Glutamatergic neuron (in vitro differentiated cells): Measurements from ENCODE around the gene IL4R. TPM values are rescaled to one million over a fixed set of nuclear protein-coding genes. Genes with fewer than 3 reads are reported as not detected.

Experiments used
- DNase-seq: peaks from one replicate; pipeline ENCODE4 v3.0.0; 2022
- H3K27ac Mint-ChIP-seq: one replicate; pipeline ENCODE4 v1.8.0; 2020; ENCODE audit warnings: mild to moderate bottlenecking, mixed read lengths, inconsistent platforms; ENCODE audit not compliant: unreplicated experiment
- H3K27me3 Mint-ChIP-seq: one replicate; pipeline ENCODE4 v1.8.0; 2020; ENCODE audit warnings: mild to moderate bottlenecking, moderate library complexity, mixed read lengths, inconsistent platforms; ENCODE audit not compliant: unreplicated experiment
- H3K36me3 Mint-ChIP-seq: one replicate; pipeline ENCODE4 v1.8.0; 2020; ENCODE audit warnings: mild to moderate bottlenecking, mixed read lengths, inconsistent platforms; ENCODE audit not compliant: unreplicated experiment
- H3K4me1 Mint-ChIP-seq: one replicate; pipeline ENCODE4 v1.8.0; 2020; ENCODE audit warnings: mild to moderate bottlenecking, low read depth, mixed read lengths, inconsistent platforms; ENCODE audit not compliant: unreplicated experiment
- H3K4me3 Mint-ChIP-seq: one replicate; pipeline ENCODE4 v1.8.0; 2020; ENCODE audit warnings: mild to moderate bottlenecking, mixed read lengths, inconsistent platforms; ENCODE audit not compliant: unreplicated experiment
- H3K9me3 Mint-ChIP-seq: one replicate; pipeline ENCODE4 v1.8.0; 2020; ENCODE audit warnings: mild to moderate bottlenecking, moderate library complexity, mixed read lengths, inconsistent platforms; ENCODE audit not compliant: unreplicated experiment
- CTCF ChIP-seq: fragments of 200-600 bp; sonication (generic); IDR thresholded peaks from one replicate; pipeline ENCODE4 v1.5.0; 2021; ENCODE audit not compliant: partially characterized antibody, unreplicated experiment
- total RNA-seq: library from RNA; stranded (reverse); fragmentation: NEBNext Ultra II Directional; extraction: Animal tissue kit (Norgen Biotek cat#: 25700); gene quantifications from one replicate; pipeline ENCODE4 v1.2.1, GENCODE V29; 2021; ENCODE audit not compliant: unreplicated experiment

The IL4R gene
- total RNA-seq, 1 donor from 2014 or later = 10.8 TPM

GRCh38 chr16:27317738-27318391 lies 4.1 kb downstream of the IL4R start:
- Mint-ChIP-seq H3K27ac (no peak overlapping the region), H3K4me1 (no peaks in the 10 kb centered on the region), H3K9me3 (peaks cover 4% of the 10 kb centered on the region), H3K36me3 (no peaks in the 10 kb centered on the region), H3K4me3 (no peak overlapping the region), H3K27me3 (peaks cover 2% of the 10 kb centered on the region)
- no peak for TF ChIP-seq CTCF
- DNase-seq = no peak

GRCh38 chr16:27318392-27319256 lies 4.8 kb downstream of the IL4R start:
- H3K36me3 Mint-ChIP-seq = no peaks in the 10 kb centered on the region
- H3K27ac Mint-ChIP-seq = no peak overlapping the region
- no peak for TF ChIP-seq CTCF
- H3K9me3 Mint-ChIP-seq = peaks cover 4% of the 10 kb centered on the region
- no peak overlapping the region for H3K4me3 Mint-ChIP-seq
- no peak for DNase-seq
- no peaks in the 10 kb centered on the region for H3K4me1 Mint-ChIP-seq
- no peaks in the 10 kb centered on the region for H3K27me3 Mint-ChIP-seq

GRCh38 chr16:27319257-27319965 lies 5.6 kb downstream of the IL4R start:
- Mint-ChIP-seq H3K9me3 (peaks cover 3% of the 10 kb centered on the region), H3K4me3 (no peak overlapping the region), H3K4me1 (no peaks in the 10 kb centered on the region), H3K27ac (no peak overlapping the region), H3K36me3 (no peaks in the 10 kb centered on the region), H3K27me3 (no peaks in the 10 kb centered on the region)
- TF ChIP-seq CTCF = no peak
- no peak for DNase-seq

GRCh38 chr16:27320261-27321012 lies 6.7 kb downstream of the IL4R start:
- H3K27me3 Mint-ChIP-seq = no peaks in the 10 kb centered on the region
- no peak for DNase-seq
- H3K9me3 Mint-ChIP-seq = peaks cover 1% of the 10 kb centered on the region
- TF ChIP-seq CTCF = no peak
- H3K4me3 Mint-ChIP-seq = no peak overlapping the region
- no peaks in the 10 kb centered on the region for H3K36me3 Mint-ChIP-seq
- H3K4me1 Mint-ChIP-seq = no peaks in the 10 kb centered on the region
- H3K27ac Mint-ChIP-seq = no peak overlapping the region
